NCI-H1930 (cell line): ENCODE results near the gene PLEKHM3.
A peak's percentile ranks its signal among the peaks of the same experiment; 100 is the strongest.

Experiments used
- DNase-seq, 2 experiments: peaks; one replicate each; lab custom pipeline; 2025; lab: John Stamatoyannopoulos, UW

Gene PLEKHM3

GRCh38 chr2:208025037-208025813 is at the start of gene PLEKHM3:
Gene PLEKHM3, minus strand, starts transcription at chr2:208025527. Its CDS starts 23,888 bp downstream, at chr2:208001639.
- peak; percentile 65 to 82 for DNase-seq

- DNase-seq: no peak
Measured at GRCh38 chr2:208074610-208075356, 49.5 kb upstream of the PLEKHM3 start.

GRCh38 chr2:208072250-208072892 is 47.0 kb upstream of the PLEKHM3 start:
- DNase-seq: peak; percentile 20 to 66

GRCh38 chr2:208069186-208069585 is 43.9 kb upstream of the PLEKHM3 start:
- no peak for DNase-seq

GRCh38 chr2:208066016-208066415 is 40.7 kb upstream of the PLEKHM3 start:
- no peak for DNase-seq

- no peak for DNase-seq
Measured at GRCh38 chr2:208065476-208065875, 40.1 kb upstream of the PLEKHM3 start.

- no peak for DNase-seq
Measured at GRCh38 chr2:208064220-208064961, 39.1 kb upstream of the PLEKHM3 start.

GRCh38 chr2:208062961-208063360 is 37.6 kb upstream of the PLEKHM3 start:
- DNase-seq: no peak

- peak in 1 of 2 experiments; percentile 41 for DNase-seq
Measured at GRCh38 chr2:208062113-208062512, 36.8 kb upstream of the PLEKHM3 start.

- DNase-seq: no peak
Measured at GRCh38 chr2:208057108-208057507, 31.8 kb upstream of the PLEKHM3 start.

GRCh38 chr2:208049441-208049840 is 24.1 kb upstream of the PLEKHM3 start:
- DNase-seq: no peak

GRCh38 chr2:208049006-208049405 is 23.7 kb upstream of the PLEKHM3 start:
- no peak for DNase-seq

- no peak for DNase-seq
Measured at GRCh38 chr2:208047840-208048239, 22.5 kb upstream of the PLEKHM3 start.

- DNase-seq: no peak
Measured at GRCh38 chr2:208046686-208047085, 21.4 kb upstream of the PLEKHM3 start.

- no peak for DNase-seq
Measured at GRCh38 chr2:208042450-208042849, 17.1 kb upstream of the PLEKHM3 start.

- DNase-seq: no peak
Measured at GRCh38 chr2:208042041-208042440, 16.7 kb upstream of the PLEKHM3 start.

GRCh38 chr2:208040199-208041171 is 15.2 kb upstream of the PLEKHM3 start:
- DNase-seq: no peak

GRCh38 chr2:208039376-208040110 is 14.2 kb upstream of the PLEKHM3 start:
- DNase-seq: no peak

- DNase-seq: no peak
Measured at GRCh38 chr2:208037564-208038487, 12.5 kb upstream of the PLEKHM3 start.
